Skeletal muscle satellite cell (primary cell): ENCODE results near the gene ABHD6.
"Not testable (repeated sequence)": the region's sequence is repeated elsewhere in the genome, so short reads cannot be mapped to it uniquely, and the experiment has no call there.

Experiments used
- H3K27me3 ChIP-seq: 2 replicates; pipeline ENCODE4 v1.7.0; 2013; ENCODE audit warnings: low read length; ENCODE audit not compliant: control insufficient read depth, insufficient read depth
- H3K36me3 ChIP-seq: 2 replicates; pipeline ENCODE4 v1.7.0; 2013; ENCODE audit warnings: mild to moderate bottlenecking, control low read depth, low read length; ENCODE audit not compliant: insufficient read depth
- H3K4me1 ChIP-seq: 2 replicates; pipeline ENCODE4 v1.7.0; 2013; ENCODE audit warnings: low read length; ENCODE audit not compliant: control insufficient read depth, insufficient read depth
- H3K4me2 ChIP-seq: 2 replicates; pipeline ENCODE4 v1.7.0; 2013; ENCODE audit warnings: mild to moderate bottlenecking, low read length
- H3K4me3 ChIP-seq: 2 replicates; pipeline ENCODE4 v1.7.0; 2013; ENCODE audit warnings: low read length
- H3K9ac ChIP-seq: 2 replicates; pipeline ENCODE4 v1.7.0; 2013; ENCODE audit warnings: mild to moderate bottlenecking, low read depth, low read length, moderate library complexity
- H3K9me3 ChIP-seq: replicated peaks from 2 replicates; pipeline ENCODE4 v1.7.0; 2013; ENCODE audit warnings: mild to moderate bottlenecking, control low read depth, low read length

ABHD6 gene

GRCh38 chr3:58288011-58288728 is 50.6 kb downstream of the ABHD6 start:
- no peaks in the 10 kb centered on the region for H3K27me3 ChIP-seq
- H3K9me3 ChIP-seq: no peaks in the 10 kb centered on the region

GRCh38 chr3:58288964-58289613 is 51.5 kb downstream of the ABHD6 start:
- H3K9me3 ChIP-seq, H3K36me3 ChIP-seq, H3K27me3 ChIP-seq, H3K4me3 ChIP-seq, H3K9ac ChIP-seq, H3K4me1 ChIP-seq, H3K4me2 ChIP-seq: not testable (repeated sequence)

More at GRCh38 chr3:58288011-58288728, 50.6 kb downstream of the ABHD6 start:
- no peaks in the 10 kb centered on the region for H3K36me3 ChIP-seq
- H3K9ac ChIP-seq: no peak overlapping the region
- no peak overlapping the region for H3K4me2 ChIP-seq
- no peaks in the 10 kb centered on the region for H3K4me1 ChIP-seq
- no peak overlapping the region for H3K4me3 ChIP-seq

GRCh38 chr3:58290446-58290845 is 52.9 kb downstream of the ABHD6 start:
- not testable (repeated sequence) for H3K9me3 ChIP-seq, H3K4me1 ChIP-seq, H3K4me3 ChIP-seq, H3K9ac ChIP-seq, H3K4me2 ChIP-seq, H3K36me3 ChIP-seq, H3K27me3 ChIP-seq

GRCh38 chr3:58291671-58292338 is 54.2 kb downstream of the ABHD6 start:
- no peak overlapping the region for H3K4me3 ChIP-seq
- H3K9me3 ChIP-seq: no peaks in the 10 kb centered on the region
- no peak overlapping the region for H3K4me2 ChIP-seq
- no peaks in the 10 kb centered on the region for H3K4me1 ChIP-seq
- H3K36me3 ChIP-seq: no peaks in the 10 kb centered on the region
- H3K27me3 ChIP-seq: no peaks in the 10 kb centered on the region
- H3K9ac ChIP-seq: no peak overlapping the region

- Histone ChIP-seq H3K4me3 (no peak overlapping the region), H3K9me3 (no peaks in the 10 kb centered on the region), H3K36me3 (no peaks in the 10 kb centered on the region), H3K4me1 (no peaks in the 10 kb centered on the region), H3K9ac (no peak overlapping the region), H3K4me2 (no peak overlapping the region), H3K27me3 (peaks cover 2% of the 10 kb centered on the region)
Measured at GRCh38 chr3:58292866-58293265, 55.3 kb downstream of the ABHD6 start.

- H3K9ac ChIP-seq: no peak overlapping the region
- H3K4me2 ChIP-seq: no peak overlapping the region
- no peaks in the 10 kb centered on the region for H3K36me3 ChIP-seq
- no peak overlapping the region for H3K4me3 ChIP-seq
- no peaks in the 10 kb centered on the region for H3K4me1 ChIP-seq
- peaks cover 9% of the 10 kb centered on the region for H3K27me3 ChIP-seq
- no peaks in the 10 kb centered on the region for H3K9me3 ChIP-seq
Measured at GRCh38 chr3:58293516-58293915, 55.9 kb downstream of the ABHD6 start.

- H3K27me3 ChIP-seq: peaks cover 18% of the 10 kb centered on the region
- H3K9ac ChIP-seq: no peak overlapping the region
- no peaks in the 10 kb centered on the region for H3K36me3 ChIP-seq
- H3K9me3 ChIP-seq: no peaks in the 10 kb centered on the region
- no peak overlapping the region for H3K4me3 ChIP-seq
- H3K4me2 ChIP-seq: no peak overlapping the region
- no peaks in the 10 kb centered on the region for H3K4me1 ChIP-seq
Measured at GRCh38 chr3:58296269-58296668, 58.7 kb downstream of the ABHD6 start.

GRCh38 chr3:58296843-58297242 is 59.3 kb downstream of the ABHD6 start:
- H3K9me3 ChIP-seq: no peaks in the 10 kb centered on the region
- H3K4me2 ChIP-seq: no peak overlapping the region
- no peak overlapping the region for H3K9ac ChIP-seq
- H3K4me1 ChIP-seq: no peaks in the 10 kb centered on the region
- peaks cover 23% of the 10 kb centered on the region for H3K27me3 ChIP-seq
- no peaks in the 10 kb centered on the region for H3K36me3 ChIP-seq
- no peak overlapping the region for H3K4me3 ChIP-seq

GRCh38 chr3:58298190-58298589 is 60.6 kb downstream of the ABHD6 start:
- no peaks in the 10 kb centered on the region for H3K36me3 ChIP-seq
- H3K4me3 ChIP-seq: no peak overlapping the region
- no peaks in the 10 kb centered on the region for H3K4me1 ChIP-seq
- no peak overlapping the region for H3K9ac ChIP-seq
- peaks cover 33% of the 10 kb centered on the region for H3K27me3 ChIP-seq
- H3K4me2 ChIP-seq: no peak overlapping the region
- H3K9me3 ChIP-seq: no peaks in the 10 kb centered on the region

- no peaks in the 10 kb centered on the region for H3K4me1 ChIP-seq
- no peaks in the 10 kb centered on the region for H3K36me3 ChIP-seq
- H3K9me3 ChIP-seq: no peaks in the 10 kb centered on the region
- H3K4me2 ChIP-seq: no peak overlapping the region
- H3K9ac ChIP-seq: no peak overlapping the region
- peaks cover 33% of the 10 kb centered on the region for H3K27me3 ChIP-seq
- no peak overlapping the region for H3K4me3 ChIP-seq
Measured at GRCh38 chr3:58299075-58299474, 61.5 kb downstream of the ABHD6 start.

GRCh38 chr3:58299839-58300516 is 62.4 kb downstream of the ABHD6 start:
- Histone ChIP-seq H3K9ac (no peak overlapping the region), H3K4me2 (no peak overlapping the region), H3K4me1 (no peaks in the 10 kb centered on the region), H3K27me3 (peaks cover 33% of the 10 kb centered on the region), H3K4me3 (no peak overlapping the region), H3K9me3 (no peaks in the 10 kb centered on the region), H3K36me3 (no peaks in the 10 kb centered on the region)
